ENCODE data around the gene TBL1X.

Gene TBL1X

DNA sequence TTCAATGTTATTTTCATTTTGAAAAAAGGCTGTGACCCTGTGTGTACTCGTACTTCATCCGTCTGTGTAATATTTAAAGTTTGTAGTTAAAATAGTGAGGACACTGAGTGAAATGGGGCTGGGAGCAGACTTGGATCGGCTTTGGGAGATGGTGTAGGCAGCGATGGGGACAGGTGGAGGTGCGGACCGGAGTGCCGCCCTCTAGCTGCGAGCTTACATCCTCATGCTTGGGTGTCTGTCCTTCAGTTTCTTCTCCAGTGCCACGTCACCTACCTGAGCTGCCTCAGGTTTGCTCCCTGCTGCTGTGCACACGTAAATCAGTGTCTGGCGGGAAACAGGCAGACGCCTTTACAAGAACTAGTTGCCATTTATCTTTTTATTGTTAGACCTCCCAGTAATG, 154.7 kb downstream of the TBL1X start:
- TF ChIP-seq CTCF (IDR thresholded peaks at IDR 0.05; ENCODE audit: low read depth, low read length), result no peak
- H3K4me3 ChIP-seq (ENCODE audit: low read depth, low read length), result no peak overlapping the region

DNA sequence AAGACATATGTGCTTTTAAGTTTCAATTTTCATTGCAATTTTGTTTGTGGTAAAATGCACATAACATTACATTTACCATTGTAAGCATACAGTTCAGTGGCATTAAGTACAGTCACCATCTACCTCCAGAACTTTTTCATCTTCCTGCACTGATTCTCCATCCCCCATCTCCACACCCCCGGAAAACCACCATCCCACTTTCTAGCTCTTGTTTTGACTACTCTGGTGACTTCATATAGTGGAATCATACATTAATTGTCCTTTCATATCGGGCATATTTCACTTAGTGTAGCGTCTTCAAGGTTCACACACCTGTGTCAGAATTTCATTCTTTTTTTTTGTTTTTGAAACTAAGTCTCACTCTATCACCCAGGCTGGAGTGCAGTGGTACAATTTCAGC, 157.3 kb downstream of the TBL1X start:
- TF ChIP-seq CTCF (IDR thresholded peaks at IDR 0.05; ENCODE audit: low read depth, low read length), result no peak

DNA sequence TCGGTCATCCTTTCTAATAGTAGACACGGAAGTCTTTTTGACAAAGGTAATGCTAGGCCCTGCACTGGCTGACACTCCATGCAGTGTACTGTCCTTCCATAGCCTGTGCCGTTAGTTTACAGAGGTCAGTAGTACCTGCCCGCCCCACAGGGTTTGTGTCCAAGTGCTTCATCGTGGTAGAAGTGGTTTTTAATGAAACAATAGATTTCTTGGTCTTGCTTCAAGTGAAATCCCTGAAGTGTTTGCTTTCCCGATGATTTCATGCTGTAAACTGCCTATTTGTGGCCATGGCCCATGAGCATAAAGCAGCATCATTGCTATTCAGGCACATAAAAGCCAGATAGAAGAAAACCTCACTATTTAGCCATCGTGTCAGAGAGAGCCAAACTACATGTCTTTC, 161.5 kb downstream of the TBL1X start:
- no peak overlapping the region for H3K4me3 ChIP-seq (ENCODE audit: low read depth, low read length)
- no peak for TF ChIP-seq CTCF (IDR thresholded peaks at IDR 0.05; ENCODE audit: low read depth, low read length)

More for the DNA sequence above, 157.3 kb downstream of the TBL1X start:
- no peak overlapping the region for H3K4me3 ChIP-seq (ENCODE audit: low read depth, low read length)

DNA sequence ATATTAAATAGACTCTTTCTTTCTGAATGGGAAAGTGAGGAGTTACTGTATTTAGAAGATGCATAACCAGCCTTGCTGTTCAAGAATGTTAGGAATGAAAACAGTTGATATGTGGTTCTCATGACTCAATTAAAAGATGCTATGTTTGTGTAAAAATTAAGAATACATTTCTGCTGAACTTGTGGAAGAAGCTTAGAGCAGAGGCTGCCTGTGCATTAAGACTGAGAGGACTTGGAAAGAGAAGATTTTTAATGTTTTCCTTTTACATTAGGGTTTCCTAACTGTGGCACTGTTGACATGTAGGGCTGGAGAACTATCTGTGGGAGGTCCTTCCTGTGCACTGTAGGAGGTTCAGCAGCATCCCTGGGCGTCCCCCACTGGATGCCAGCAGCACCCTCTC, 163.1 kb downstream of the TBL1X start:
- TF ChIP-seq CTCF (IDR thresholded peaks at IDR 0.05; ENCODE audit: low read depth, low read length), result no peak
- no peak overlapping the region for H3K4me3 ChIP-seq (ENCODE audit: low read depth, low read length)

DNA sequence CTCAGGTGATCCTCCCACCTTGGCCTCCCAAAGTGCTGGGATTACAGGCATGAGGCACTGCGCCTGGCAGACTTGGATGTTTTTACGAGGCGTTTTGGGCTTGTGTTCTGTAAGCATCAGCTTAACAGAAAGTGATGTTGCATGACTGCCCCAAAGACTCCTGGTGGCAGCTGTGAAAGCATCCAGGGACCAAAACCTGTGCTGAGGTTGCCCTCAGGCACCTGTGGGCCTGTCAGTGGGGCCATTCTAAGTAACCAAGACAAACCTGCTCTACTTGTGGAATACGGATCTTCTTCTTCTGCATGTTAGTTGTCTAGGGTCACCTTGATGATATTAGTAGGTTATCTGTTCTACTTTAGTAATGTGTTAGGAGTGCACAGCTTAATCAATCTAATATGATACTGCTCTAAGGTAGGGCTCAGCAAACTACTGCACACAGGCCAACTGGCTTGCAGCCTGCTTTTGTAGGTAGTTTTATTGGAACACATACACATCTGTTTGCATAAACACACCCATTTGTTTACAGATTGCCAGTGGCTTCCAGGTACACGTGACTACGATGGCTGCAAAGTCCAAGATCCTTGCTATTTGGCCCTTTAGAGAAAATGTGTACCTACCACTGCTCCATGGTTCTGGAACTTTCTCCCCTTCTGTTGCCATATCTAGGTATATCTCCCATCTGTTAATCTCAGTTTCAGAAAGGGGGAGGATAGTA, 164.1 kb downstream of the TBL1X start:
- H3K4me3 ChIP-seq (ENCODE audit: low read depth, low read length), result no peak overlapping the region
- TF ChIP-seq CTCF (IDR thresholded peaks at IDR 0.05; ENCODE audit: low read depth, low read length), result no peak

- no peak for TF ChIP-seq CTCF (IDR thresholded peaks at IDR 0.05; ENCODE audit: low read depth, low read length)
- no peak overlapping the region for H3K4me3 ChIP-seq (ENCODE audit: low read depth, low read length)
These were observed 169.7 kb downstream of the TBL1X start for GRCh38 chrX:9634551-9634950.

DNA sequence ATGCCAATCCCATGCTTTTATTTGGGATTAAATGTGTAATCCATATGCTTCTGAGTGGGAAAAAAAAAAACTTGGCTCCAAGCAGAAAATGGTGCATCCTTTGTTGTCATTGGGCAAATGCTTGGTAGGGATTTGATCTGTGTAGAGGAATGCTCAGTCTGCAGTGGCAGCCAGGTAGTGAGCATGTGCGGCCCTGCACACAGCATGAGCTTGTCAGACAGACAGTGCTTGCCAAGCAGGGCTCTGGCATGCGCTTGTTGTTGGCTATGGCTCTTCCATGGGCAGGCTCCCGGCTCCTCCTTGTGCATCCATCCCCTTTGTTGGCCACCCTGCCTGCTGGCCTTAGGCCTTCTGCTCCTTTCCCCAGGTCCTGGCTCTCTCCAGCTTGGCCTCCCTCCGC, 170.5 kb downstream of the TBL1X start:
- no peak for TF ChIP-seq CTCF (IDR thresholded peaks at IDR 0.05; ENCODE audit: low read depth, low read length)
- no peak overlapping the region for H3K4me3 ChIP-seq (ENCODE audit: low read depth, low read length)

All from WI38 (cell line).